NCI-H524 (cell line): Measurements from ENCODE around the gene TBC1D25.
A peak's percentile ranks its signal among the peaks of the same experiment; 100 is the strongest.

ENCODE experiments used
- DNase-seq, 2 experiments: peaks; one replicate each; lab custom pipeline; 2025; lab: John Stamatoyannopoulos, UW

Gene TBC1D25

GRCh38 chrX:48560056-48560455, 20.5 kb downstream of the TBC1D25 start:
- no peak for DNase-seq

DNA sequence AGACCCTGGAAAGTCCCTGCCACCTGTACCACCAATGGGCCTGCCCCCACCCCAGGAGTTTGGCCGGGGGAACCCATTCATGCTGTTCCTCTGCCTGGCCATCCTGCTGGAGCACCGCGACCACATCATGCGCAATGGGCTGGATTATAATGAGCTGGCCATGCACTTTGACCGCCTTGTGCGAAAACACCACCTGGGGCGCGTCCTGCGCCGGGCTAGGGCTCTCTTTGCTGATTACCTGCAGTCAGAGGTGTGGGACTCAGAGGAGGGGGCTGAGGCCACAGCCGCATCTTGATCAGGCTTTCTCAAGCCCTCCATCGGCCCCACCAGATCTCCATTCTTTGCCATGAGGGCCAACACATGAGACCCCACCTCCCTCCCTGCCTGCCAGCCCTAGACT, 21.2 kb downstream of the TBC1D25 start:
- no peak for DNase-seq

DNA sequence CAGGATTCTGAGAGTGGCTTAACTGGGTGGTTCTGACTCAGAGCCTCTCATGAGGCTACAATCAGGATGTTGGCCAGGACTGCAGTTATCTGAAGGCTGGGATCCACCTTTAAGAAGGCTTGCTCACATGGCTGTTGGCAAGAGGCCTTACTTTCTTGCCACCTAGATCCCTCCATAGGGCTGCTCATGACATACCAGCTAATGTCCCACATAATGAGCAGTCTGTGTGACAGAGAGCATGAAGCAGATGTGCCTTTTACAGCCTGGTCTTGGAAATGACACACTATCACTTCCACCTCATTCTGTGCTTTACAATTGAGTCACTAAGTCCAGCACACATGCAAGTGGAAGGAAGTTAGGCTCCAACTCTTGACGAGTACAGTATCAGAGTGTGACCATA, 30.4 kb downstream of the TBC1D25 start:
- no peak for DNase-seq

- DNase-seq: peak; percentile 45 to 56
These were observed 34.3 kb downstream of the TBC1D25 start for GRCh38 chrX:48573690-48574269.

- peak; percentile 93 to 96 for DNase-seq
These were observed 35.1 kb downstream of the TBC1D25 start, which contains the start of gene RBM3 for GRCh38 chrX:48574270-48575266. Gene RBM3 (plus strand): TSS chrX:48574484. CDS start chrX:48575181, 697 bp downstream.

- DNase-seq: no peak
These were observed 36.1 kb downstream of the TBC1D25 start for GRCh38 chrX:48575642-48576041.

DNA sequence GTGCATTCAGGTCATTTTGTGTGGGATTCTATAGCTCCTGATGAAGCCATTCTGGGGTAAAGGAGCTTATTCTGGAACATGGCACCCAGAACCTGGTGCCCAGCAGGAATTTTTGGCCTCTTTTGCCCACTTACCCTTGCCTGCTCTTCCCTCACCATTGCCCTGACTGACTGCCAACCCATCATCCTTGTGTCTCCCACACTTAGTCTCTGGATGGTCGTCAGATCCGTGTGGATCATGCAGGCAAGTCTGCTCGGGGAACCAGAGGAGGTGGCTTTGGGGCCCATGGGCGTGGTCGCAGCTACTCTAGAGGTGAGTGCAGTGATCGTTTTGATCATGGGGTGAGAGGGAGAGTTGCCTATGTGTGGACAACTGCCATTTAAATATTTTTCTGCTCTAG, 36.6 kb downstream of the TBC1D25 start:
- DNase-seq: no peak

GRCh38 chrX:48578661-48579128, 39.2 kb downstream of the TBC1D25 start:
- DNase-seq: peak in 1 of 2 experiments; percentile 22

DNA sequence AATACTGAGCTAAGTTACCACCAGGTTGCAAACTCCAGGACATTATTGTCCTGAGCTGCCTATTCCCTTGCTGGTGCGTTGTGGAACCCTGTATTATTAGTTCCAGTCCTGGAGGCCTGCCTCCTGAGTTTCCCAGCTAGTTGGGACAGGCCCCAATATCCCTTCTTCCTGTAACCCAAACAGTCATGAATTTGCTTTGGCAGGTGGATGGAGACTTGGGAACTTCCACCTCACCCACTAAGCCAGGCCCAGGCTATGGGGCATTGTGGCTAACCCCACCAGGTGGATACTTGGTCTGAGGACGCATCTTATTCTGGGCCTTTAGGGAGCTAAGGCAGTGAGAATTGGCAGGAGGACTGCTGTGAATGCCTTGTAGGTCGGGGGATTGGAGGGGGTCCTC, 39.7 kb downstream of the TBC1D25 start:
- no peak for DNase-seq

GRCh38 chrX:48580662-48581061, 41.1 kb downstream of the TBC1D25 start:
- no peak for DNase-seq

- no peak for DNase-seq
These were observed 45.2 kb downstream of the TBC1D25 start for GRCh38 chrX:48584698-48585097.

- peak; percentile 53 to 70 for DNase-seq
These were observed 50.1 kb downstream of the TBC1D25 start for GRCh38 chrX:48589482-48590162.

- no peak for DNase-seq
These were observed 50.9 kb downstream of the TBC1D25 start for GRCh38 chrX:48590203-48591103.

- no peak for DNase-seq
These were observed 51.8 kb downstream of the TBC1D25 start for GRCh38 chrX:48591255-48591791.

DNA sequence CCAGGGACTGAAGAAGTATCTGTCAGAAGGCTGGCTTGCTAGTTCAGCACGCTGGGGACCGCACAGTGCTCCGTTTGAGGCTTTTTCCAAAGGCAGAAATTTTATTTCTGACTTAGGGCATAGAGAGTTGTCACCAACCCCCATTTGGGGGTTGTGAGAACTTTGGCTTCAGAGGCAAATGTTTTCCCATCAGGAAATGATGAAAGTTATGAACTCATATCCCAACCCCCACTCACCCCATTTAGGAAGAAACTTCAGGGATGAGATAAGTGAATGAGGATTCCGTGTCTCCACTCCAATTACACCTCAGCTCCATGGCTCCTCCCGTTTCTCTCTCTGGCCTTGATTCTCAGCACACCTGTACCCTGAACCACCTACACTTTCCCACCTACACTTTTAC, 53.5 kb downstream of the TBC1D25 start:
- DNase-seq: no peak

DNA sequence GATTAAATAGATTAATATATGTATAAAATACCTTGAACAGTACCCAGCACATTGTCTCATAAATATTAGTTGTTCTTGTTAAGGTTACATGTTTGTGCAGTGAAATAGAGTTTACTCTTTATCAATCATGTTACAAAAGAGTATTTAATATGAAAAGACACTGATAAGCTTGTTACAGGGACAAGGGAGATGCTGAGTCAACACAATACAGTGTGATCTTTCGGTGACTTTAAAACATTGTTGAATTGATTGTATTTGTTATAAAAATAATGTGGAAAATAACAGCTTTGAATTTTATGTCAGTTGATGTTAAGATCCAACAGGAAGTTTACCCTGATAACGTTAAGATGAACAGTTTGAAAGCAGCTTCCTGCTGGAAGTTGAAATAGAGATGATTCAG, 56.4 kb downstream of the TBC1D25 start:
- DNase-seq: no peak

DNA sequence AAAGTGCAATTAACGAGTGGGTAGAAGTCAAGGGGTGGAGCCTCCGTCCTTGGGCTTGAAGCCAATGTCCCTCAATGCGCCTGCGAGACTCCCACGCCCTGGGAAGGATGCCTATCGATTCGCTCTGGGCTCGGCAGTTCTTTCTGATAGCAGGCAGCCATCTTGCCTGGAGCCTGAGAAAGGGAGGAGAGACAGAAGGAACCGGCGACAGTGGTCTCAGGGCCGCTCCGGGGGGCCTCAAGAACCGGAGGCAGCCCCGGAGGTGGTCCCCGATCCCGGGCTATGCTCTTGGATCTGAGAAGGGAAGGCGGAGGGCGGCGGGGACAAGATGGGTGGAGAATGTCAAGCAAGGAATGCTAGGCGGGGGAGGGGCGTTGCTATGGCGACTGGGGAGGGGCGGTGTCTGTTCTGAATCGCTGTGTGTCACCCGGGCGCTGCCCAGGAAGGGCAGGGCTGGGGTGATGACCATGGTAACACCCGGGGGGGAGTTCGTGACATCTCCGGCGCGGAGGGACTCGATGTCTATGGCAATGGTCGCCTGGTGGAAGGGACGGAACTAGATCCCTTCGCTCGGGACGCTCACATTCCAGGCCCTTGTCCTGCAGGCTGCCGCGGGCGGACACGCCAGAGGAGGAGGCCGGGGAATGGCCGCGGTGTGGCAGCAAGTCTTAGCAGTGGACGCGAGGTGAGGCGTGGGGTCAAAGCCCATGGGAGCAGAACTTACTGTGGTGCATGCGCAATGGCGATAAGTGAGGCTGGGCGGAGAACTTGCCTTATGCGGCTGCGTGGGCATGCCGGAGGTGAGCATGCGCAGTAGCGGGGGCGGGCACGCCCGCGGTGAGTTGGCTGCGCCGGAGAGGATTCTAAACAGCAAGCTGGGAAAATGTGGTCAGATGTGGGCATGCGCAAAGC, 58.1 kb downstream of the TBC1D25 start, which contains the start of gene WDR13:
WDR13 (plus strand) TSS at position 140 of the 912 bp plus-strand sequence; CDS start at position 645, 505 bp downstream.
- DNase-seq: peak; percentile 87 to 93

- no peak for DNase-seq
These were observed 59.1 kb downstream of the TBC1D25 start for GRCh38 chrX:48598614-48599013.

GRCh38 chrX:48599341-48599740, 59.8 kb downstream of the TBC1D25 start:
- DNase-seq: no peak

DNA sequence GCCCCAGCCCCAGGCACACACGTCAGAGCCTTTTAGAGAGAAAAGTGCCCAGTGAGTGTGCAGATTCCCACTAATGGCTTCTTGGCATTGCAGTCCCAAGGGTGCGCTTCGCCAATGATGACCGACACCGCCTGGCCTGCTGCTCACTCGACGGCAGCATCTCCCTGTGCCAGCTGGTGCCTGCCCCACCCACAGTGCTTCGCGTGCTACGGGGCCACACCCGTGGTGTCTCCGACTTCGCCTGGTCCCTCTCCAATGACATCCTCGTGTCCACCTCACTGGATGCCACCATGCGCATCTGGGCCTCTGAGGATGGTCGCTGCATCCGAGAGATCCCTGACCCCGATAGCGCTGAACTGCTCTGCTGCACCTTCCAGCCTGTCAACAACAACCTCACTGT, 60.7 kb downstream of the TBC1D25 start:
- no peak for DNase-seq
